ENCODE measurements around the gene PLCH1.

DNA sequence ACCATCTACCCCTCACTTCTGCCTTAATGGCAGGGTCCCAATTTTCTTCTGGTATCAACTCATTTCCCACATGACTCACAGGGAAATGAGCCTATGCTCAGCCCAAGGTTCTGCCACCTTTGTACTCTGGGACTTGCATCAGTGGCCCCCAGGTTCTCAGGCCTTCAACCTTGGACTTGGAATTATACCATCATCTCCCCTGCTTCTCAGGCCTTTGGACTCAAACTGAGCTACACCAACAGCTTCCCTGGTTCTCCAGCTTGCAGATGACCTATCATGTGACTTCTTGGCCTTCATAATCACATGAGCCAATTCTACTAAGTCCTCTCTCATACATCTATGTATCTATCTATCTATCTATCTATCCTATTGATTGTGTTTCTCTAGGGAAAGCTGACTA lies 149.5 kb downstream of the PLCH1 start:
- TF ChIP-seq, protein P1, sequence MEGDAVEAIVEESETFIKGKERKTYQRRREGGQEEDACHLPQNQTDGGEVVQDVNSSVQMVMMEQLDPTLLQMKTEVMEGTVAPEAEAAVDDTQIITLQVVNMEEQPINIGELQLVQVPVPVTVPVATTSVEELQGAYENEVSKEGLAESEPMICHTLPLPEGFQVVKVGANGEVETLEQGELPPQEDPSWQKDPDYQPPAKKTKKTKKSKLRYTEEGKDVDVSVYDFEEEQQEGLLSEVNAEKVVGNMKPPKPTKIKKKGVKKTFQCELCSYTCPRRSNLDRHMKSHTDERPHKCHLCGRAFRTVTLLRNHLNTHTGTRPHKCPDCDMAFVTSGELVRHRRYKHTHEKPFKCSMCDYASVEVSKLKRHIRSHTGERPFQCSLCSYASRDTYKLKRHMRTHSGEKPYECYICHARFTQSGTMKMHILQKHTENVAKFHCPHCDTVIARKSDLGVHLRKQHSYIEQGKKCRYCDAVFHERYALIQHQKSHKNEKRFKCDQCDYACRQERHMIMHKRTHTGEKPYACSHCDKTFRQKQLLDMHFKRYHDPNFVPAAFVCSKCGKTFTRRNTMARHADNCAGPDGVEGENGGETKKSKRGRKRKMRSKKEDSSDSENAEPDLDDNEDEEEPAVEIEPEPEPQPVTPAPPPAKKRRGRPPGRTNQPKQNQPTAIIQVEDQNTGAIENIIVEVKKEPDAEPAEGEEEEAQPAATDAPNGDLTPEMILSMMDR (IDR thresholded peaks at IDR 0.05; ENCODE audit: insufficient read depth, low read length) = no peak
- TF ChIP-seq SPI1 (IDR thresholded peaks at IDR 0.05; ENCODE audit: borderline replicate concordance, low read depth) (no peak), POLR2AphosphoS5 (IDR thresholded peaks at IDR 0.05; ENCODE audit: low read depth) (no peak), GABPA (IDR thresholded peaks at IDR 0.05; ENCODE audit: low read depth) (no peak)
- TF ChIP-seq, protein P2, sequence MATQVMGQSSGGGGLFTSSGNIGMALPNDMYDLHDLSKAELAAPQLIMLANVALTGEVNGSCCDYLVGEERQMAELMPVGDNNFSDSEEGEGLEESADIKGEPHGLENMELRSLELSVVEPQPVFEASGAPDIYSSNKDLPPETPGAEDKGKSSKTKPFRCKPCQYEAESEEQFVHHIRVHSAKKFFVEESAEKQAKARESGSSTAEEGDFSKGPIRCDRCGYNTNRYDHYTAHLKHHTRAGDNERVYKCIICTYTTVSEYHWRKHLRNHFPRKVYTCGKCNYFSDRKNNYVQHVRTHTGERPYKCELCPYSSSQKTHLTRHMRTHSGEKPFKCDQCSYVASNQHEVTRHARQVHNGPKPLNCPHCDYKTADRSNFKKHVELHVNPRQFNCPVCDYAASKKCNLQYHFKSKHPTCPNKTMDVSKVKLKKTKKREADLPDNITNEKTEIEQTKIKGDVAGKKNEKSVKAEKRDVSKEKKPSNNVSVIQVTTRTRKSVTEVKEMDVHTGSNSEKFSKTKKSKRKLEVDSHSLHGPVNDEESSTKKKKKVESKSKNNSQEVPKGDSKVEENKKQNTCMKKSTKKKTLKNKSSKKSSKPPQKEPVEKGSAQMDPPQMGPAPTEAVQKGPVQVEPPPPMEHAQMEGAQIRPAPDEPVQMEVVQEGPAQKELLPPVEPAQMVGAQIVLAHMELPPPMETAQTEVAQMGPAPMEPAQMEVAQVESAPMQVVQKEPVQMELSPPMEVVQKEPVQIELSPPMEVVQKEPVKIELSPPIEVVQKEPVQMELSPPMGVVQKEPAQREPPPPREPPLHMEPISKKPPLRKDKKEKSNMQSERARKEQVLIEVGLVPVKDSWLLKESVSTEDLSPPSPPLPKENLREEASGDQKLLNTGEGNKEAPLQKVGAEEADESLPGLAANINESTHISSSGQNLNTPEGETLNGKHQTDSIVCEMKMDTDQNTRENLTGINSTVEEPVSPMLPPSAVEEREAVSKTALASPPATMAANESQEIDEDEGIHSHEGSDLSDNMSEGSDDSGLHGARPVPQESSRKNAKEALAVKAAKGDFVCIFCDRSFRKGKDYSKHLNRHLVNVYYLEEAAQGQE (IDR thresholded peaks at IDR 0.05; ENCODE audit: insufficient replicate concordance, low read depth) = no peak

All from HL-60 (cell line).